GM19438 (cell line): ENCODE data around the gene OVCA2.
A peak's percentile ranks its signal among the peaks of the same experiment; 100 is the strongest.

ENCODE experiments used
- ATAC-seq: cut with Tn5 transposase; IDR thresholded peaks from one replicate; pipeline ENCODE4 v1.9.1; 2021; ENCODE audit warnings: low read depth; ENCODE audit not compliant: unreplicated experiment

Gene OVCA2

DNA sequence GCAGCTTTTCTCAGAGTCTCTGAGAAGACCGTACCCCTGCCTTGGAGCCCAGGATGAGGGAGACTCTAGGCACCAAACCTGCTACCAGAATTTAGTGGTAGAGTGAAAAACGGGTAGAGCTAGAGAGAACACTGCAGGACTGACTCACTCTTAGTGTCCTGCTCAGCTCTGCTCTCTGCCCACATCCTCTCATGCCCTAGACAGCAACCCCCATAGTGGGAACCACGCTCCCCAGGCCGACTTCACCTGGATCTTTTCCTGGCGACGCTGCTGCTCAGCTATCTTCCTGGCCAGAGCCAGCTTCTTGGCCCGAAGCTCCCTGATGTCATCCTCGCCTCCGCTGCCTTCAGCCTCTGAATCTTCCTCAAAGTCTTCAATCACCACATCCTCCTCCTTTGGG, 39.7 kb downstream of the OVCA2 start:
- no peak for ATAC-seq

DNA sequence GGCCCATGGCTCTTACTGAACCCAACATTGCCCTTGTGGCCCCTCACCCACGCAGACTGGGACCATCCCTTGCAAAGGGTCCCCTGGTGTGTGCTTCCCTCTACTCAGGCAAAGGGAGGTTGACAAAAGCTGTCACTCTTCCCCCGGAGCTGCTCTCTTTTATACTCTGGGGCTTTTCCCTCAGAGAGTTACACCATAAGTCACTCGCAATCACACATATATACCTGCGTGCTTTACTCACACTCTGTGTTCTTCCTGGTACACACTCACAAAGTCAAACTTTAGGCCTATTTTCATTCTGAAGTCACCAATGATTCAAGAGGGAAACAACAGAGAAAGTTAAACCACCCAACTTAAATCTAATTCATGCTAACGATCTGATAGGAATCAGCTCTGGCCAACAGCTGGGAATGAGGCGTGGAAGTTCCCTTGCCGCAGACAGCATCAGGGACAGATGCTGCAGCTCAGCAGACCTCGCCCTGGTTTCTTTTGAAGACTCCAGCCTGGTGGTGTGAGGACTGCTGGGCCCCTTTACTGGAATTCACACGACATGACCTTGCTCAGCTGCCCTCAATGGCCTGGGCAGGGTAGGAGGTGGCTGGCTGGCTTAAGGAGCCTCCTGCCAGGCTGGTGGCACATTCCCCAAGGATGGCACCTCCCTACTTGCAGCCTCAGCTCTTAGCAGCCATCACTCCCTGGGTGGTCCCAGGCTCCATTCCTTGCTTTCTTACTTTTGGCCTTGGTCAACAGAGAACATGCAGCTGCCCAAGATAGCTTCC, 40.4 kb downstream of the OVCA2 start:
- ATAC-seq: no peak

DNA sequence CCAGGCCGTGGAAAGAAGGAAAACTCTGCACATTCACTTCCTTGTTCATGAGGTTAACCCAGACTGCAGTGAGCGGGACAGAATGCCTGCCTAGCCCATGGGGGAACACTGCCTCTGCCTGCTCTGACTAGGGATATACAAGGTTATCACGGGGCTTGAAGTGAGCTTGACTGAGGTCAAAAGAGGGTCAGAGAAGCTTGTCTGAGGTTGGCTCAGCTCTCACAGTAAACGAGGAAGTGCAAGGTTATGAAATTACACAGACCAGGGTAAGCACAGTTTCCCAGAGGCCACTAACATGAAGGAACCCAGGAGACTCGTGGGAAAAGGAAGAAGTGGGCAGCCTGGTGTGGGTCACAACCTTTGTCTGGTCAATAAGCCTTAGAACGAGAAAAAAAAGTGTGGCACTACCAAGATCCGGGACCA, 41.8 kb downstream of the OVCA2 start:
- no peak for ATAC-seq

DNA sequence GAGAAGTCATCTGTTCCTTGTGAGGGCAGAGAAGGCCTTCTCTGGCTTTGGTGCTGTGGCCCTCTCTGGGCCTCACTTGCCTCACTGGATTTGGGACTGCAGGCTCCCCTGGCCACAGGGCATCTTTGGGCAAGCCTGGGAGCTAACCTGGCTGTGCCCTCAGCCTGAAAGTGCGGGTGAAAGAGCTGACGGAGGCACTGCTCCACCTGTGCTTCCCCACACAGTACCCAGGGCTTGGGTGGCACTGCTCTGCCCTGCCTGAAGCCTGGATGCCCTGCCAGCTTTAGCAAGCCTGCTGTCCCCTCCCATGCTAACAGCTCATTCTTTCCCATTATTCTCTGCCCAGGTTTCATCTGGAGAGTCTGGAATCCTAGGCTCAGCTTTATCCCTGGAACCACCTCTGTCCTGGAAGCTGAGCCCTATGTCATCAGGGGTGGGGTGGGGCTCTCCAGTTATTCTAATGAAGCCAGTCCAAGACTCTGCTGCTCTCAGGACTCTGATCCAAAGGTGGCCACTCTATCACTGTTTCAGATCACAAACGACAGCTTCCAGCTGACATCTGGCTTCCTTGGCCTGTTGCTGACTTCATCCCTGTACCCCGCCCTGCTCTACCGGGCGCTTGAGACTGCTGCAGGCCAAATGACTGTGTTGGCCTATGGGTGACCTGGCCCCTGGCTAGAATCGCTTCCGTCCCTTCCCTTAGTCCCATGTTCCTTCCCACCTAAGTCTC, 42.4 kb downstream of the OVCA2 start:
- ATAC-seq: no peak

DNA sequence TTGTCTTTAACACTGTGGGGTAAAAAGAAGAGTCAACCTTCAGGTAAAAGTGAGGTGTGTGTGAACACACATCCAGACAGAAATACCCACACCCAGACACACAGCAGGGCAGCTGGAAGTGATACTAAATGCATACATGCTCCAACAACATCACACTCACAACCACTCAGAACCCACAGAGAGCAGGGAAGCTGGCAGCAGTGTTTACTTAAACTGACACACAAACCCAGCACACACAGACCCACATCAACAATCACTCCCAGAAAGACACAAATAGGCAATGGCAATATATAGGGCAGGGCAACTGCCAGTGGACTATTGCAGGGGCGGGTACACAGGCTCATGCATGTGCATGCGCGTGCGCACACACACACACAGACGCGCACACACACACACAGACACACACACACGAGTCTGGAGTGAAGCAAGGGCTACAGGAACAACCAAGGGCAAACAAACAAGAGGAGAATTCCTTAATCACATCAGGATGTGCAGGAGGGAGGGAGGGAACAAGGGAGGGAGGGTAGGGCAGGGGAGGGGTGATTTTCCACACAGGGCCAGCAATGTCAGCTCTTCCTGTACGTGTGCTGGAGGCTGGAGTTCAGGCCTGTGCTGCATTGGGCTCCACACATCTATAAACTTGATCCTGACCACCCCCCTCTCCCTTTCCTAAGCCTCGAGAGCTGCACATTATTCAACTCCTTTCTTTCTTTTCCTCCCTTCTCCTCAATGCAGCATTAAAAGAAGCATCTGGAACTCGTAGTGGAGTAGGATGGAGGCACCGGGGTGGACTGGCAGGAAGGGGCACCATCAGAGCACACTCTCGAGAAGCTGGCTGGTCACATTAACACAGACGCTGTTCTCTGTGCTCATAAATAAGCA, 43.2 kb downstream of the OVCA2 start:
- ATAC-seq: no peak

DNA sequence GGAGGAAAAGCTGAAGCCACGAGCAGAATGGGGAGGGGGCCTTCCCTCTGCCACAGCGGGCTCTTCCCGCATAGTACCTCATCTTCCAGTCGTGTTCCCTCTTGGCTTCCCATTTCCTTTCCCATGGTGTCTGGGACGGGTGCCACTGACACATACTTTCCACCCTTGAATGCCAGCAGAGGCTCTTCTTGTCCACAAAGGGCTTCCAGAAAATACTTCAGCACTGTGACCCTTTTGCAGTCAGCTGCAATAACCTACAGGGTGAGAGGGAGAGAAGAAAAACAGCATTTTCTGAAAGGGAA, 43.8 kb downstream of the OVCA2 start:
- ATAC-seq: no peak

DNA sequence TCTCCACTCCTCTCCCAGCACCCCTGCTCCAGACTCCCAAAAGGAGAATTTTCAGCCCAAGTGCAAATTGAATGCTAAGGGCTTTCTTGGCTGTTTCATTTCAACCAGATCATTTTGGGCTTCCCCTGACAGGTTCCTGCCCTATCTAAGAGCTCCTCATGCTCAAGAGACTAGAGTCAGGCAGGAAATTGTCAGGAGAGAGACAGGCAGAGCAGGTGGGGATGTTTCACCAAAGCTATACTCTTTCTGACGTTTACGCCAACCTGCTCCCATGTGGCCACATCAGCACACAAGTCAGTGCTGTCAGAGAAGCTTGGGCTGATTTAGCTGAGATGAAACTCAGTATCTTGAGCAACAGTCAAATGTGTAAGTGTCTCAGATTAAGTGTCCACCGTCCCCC, 44.5 kb downstream of the OVCA2 start:
- no peak for ATAC-seq

DNA sequence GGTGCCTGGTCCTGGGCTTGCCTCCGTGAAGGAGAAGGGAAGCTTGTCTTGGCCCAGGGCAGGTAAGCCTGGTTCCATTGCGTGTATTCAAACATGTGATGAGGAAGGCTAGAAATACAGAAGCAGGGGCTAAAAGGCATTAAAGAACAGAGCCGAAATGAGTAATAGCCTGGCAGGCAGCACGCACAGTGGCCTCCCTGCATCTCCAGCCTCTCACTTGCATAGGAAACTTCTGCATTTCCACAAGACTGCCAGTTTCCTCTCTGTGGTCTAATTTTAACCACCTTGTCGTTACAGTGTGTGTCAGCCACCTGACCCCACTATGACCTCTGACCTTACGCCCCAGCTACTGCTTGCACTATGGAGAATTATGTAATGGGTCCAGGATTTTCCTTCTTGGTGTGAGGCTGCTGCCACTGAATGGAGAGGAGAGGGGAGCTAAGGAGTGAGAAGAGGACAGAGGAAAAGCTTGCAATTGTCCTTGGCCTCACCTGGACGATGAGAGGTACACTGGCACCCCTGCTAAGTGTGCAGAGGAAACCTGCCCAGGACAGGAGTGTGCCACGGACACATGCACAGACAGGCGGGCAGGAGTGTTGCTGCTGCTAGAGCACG, 45.9 kb downstream of the OVCA2 start:
- no peak for ATAC-seq

DNA sequence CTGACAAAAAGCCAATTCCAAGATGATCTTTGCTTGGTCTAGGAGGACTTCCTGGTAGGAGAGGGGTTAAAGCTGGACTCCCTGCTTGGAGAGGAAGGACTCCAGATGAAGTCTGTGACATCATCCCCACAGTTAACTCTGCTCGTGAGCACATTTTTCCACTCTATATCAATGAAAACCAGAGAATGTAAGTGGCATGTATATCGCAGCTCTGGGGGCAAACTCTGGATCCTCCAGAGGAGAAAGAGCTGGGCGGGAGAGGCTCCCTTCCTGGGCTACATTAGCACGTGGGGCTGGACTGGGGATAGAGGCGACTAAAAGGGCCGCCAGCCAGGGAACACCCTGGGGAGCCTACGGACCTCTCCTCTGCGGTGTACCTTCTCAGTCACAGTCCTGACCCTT, 47.2 kb downstream of the OVCA2 start:
- peak; percentile 33 for ATAC-seq

DNA sequence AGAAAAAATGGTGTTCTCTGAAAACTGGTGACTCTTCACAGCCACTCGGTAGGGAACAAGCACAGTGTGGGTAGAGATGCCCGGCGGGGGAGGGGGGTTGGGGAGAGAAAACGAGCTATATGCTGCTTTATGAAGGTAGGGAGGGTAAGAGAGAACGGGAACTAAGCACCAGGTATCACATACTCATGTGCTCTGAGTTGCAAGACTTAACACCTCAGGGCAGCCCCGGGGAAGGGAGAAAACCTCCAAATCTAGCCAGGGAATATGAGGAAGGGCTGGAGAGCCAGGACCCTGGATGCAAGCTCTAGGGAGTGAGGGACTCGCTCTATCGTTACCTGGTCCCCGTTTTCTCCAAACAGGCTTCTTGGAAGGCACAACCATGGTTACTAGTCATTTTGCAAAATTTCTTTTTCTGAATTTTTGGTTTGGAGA, 48.4 kb downstream of the OVCA2 start:
- no peak for ATAC-seq

DNA sequence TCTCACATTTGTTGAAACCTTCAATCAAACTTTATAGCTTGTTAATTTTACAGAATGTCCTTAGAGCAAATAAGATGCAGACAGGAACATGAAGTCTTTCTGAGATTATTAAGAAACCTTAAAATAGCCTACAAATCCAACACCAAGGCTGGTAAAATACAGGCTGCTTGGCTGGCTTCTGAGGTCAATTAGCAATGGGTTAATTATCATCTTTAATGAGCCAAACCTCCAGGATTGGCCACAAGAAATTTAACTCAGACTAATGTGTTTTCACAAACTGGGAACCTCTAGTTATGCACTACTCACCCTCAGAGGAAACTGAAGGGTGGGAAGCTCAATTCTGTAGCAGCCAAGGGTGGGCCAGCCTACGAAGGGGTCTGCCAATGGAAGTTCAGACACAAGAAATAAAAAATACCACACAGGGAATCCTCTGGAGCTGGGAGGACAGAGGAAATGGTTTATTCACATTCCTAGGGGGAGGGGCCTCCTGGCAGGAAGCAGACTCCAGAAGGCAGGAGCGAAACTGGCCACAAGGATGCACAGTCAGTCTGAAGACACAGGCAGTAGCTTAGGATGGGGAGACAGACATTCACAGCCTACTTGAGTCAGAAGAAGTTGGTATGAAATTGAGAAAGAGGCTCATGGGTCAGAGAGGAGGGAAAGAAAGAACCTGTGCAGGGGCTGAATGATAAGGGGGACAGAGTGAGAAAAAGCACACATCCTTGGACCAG, 49.1 kb downstream of the OVCA2 start:
- ATAC-seq: no peak

DNA sequence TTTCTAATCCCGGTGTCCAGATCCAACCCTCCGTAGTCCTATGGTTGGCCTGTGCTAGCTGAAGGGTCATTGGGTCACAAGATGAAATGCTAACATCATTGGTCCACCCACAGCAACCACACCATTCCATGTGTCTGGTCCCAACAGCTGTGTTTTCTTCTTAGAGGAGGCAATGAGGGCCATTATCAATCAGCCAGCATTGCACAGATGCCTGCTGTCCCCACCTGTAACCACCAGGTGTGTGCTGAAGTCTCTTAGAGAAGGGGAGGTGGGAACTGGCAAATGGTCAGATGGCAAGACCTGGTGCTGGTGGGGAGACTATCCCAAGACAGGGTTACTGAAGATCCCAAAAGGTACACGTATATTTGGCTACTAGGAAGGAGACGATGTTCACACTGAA, 50.4 kb downstream of the OVCA2 start:
- ATAC-seq: no peak
